HepG2 (cell line): ENCODE results near the gene ING1. TPM values are rescaled to one million over a fixed set of nuclear protein-coding genes. Genes with fewer than 3 reads are reported as not detected.

ENCODE experiments used
- ATAC-seq: fragments of 200-7000 bp; cut with Tn5 transposase; 3 replicates; pipeline ENCODE4 v1.9.1; 2020; ENCODE audit warnings: mild to moderate bottlenecking, moderate library complexity
- BruUV-seq: library from RNA; stranded (reverse); fragments of 400-500 nt; replicated peaks from 2 replicates; lab custom pipeline; 2021; lab: Mats Ljungman, UMichigan
- CTCF ChIA-PET: fragments of 300-600 bp; formaldehyde crosslinking; extraction: SDS; loops from one replicate; lab custom pipeline; 2021; ENCODE audit warnings: low total read pairs, inconsistent platforms, low intra/inter-chr PET ratio; lab: Yijun Ruan, JAX
- POLR2A ChIA-PET: fragments of 350-600 bp; sonication (Branson Sonifier 250); formaldehyde crosslinking; loops from one replicate; lab custom pipeline; 2020; ENCODE audit warnings: antibody characterized with exemption, inconsistent platforms; lab: Yijun Ruan, JAX
- DNase-seq: peaks from one replicate; pipeline ENCODE4 v3.0.0-alpha.2; 2015; ENCODE audit warnings: low spot score
- FAIRE-seq: peaks from 3 replicates; lab custom pipeline; 2011; peaks lifted over from hg19 to GRCh38; lab: Jason Lieb, UNC
- H2AFZ ChIP-seq: one replicate; pipeline ENCODE4 v1.6.1; 2011; ENCODE audit warnings: low read length, inconsistent platforms
- H3K27ac ChIP-seq: fragments of 300-600 bp; 3 replicates; pipeline ENCODE4 v1.8.0; 2011; ENCODE audit warnings: mixed run types, mild to moderate bottlenecking, mixed read lengths, low read length, inconsistent platforms; ENCODE audit not compliant: insufficient read depth; ENCODE audit errors: extremely low read length
- H3K27me3 ChIP-seq, 2 experiments: fragments of 200-600 bp in 1 of 2; 2 replicates in 1 of 2; 3 replicates in 1 of 2; pipeline versions ENCODE4 v1.6.0 to v1.8.0; 2011; ENCODE audit warnings: low read length in 2 of 2, mild to moderate bottlenecking in 2 of 2, moderate library complexity in 2 of 2, inconsistent platforms in 1 of 2; ENCODE audit not compliant: insufficient read depth in 2 of 2, control insufficient read depth in 1 of 2
- H3K36me3 ChIP-seq, 2 experiments: fragments of 200-600 bp in 1 of 2; replicated peaks in 1 of 2; 2 replicates in 1 of 2; 3 replicates in 1 of 2; pipeline versions ENCODE4 v1.5.1 to v1.8.0; 2011; ENCODE audit warnings: low read length in 2 of 2, inconsistent platforms in 1 of 2; ENCODE audit not compliant: insufficient read depth in 2 of 2, control insufficient read depth in 1 of 2
- H3K4me1 ChIP-seq: 2 replicates; pipeline ENCODE4 v1.5.1; 2012; ENCODE audit warnings: low read length, inconsistent platforms; ENCODE audit not compliant: insufficient read depth
- H3K4me2 ChIP-seq: 2 replicates; pipeline ENCODE4 v1.6.0; 2011; ENCODE audit warnings: low read depth, low read length, inconsistent platforms
- H3K4me3 ChIP-seq, 3 experiments: fragments of 200-600 bp in 1 of 3; sonication (generic), shearing (Covaris generic) in 1 of 3; replicated peaks in 1 of 3; 2 replicates each; pipeline ENCODE4 v1.5.1; 2011 to 2016; ENCODE audit warnings: low read length in 3 of 3, inconsistent platforms in 2 of 3, low read depth in 2 of 3, mild to moderate bottlenecking in 2 of 3, control low read depth in 1 of 3, mixed read lengths in 1 of 3; ENCODE audit not compliant: insufficient read depth in 1 of 3
- H3K79me2 ChIP-seq: one replicate; pipeline ENCODE4 v1.6.1; 2011; ENCODE audit warnings: low read length, inconsistent platforms; ENCODE audit not compliant: insufficient read depth
- H3K9ac ChIP-seq: 2 replicates; pipeline ENCODE4 v1.6.0; 2011; ENCODE audit warnings: mild to moderate bottlenecking, low read depth, low read length, inconsistent platforms; ENCODE audit not compliant: insufficient read depth
- H3K9me3 ChIP-seq: 2 replicates; pipeline ENCODE4 v1.5.1; 2012; ENCODE audit warnings: mild to moderate bottlenecking, low read length
- H4K20me1 ChIP-seq: 2 replicates; pipeline ENCODE4 v1.6.0; 2011; ENCODE audit warnings: inconsistent platforms, mild to moderate bottlenecking, low read length, moderate library complexity; ENCODE audit not compliant: insufficient read depth
- ATF2 ChIP-seq: sonication (generic); formaldehyde crosslinking; IDR thresholded peaks from 2 replicates; pipeline ENCODE4 v1.4.0; 2020; ENCODE audit warnings: missing genetic modification reagents
- BHLHE40 ChIP-seq: IDR thresholded peaks from 2 replicates; pipeline ENCODE4 v1.6.1; 2011; ENCODE audit warnings: low read length, improper control_type of control experiment
- ELF1 ChIP-seq: sonication (generic); formaldehyde crosslinking; IDR thresholded peaks from 2 replicates; pipeline ENCODE4 v1.4.0; 2020; ENCODE audit warnings: missing genetic modification reagents
- GLMP ChIP-seq: sonication (generic); formaldehyde crosslinking; IDR thresholded peaks from 2 replicates; pipeline ENCODE4 v1.9.0; 2021; ENCODE audit warnings: missing genetic modification reagents, mild to moderate bottlenecking, borderline replicate concordance
- HES4 ChIP-seq: sonication (generic); formaldehyde crosslinking; IDR thresholded peaks from 2 replicates; pipeline ENCODE4 v1.9.0; 2021; ENCODE audit warnings: mild to moderate bottlenecking, missing genetic modification reagents, borderline replicate concordance
- JUN ChIP-seq: sonication (generic); formaldehyde crosslinking; IDR thresholded peaks from 2 replicates; pipeline ENCODE4 v1.4.0; 2020; ENCODE audit warnings: mild to moderate bottlenecking, missing genetic modification reagents
- MAZ ChIP-seq, 2 experiments: sonication (generic) in 1 of 2; formaldehyde crosslinking in 1 of 2; IDR thresholded peaks; 2 replicates each; pipeline versions ENCODE4 v1.5.0 to v1.6.1; 2012 to 2020; ENCODE audit warnings: low read depth in 2 of 2, mild to moderate bottlenecking in 2 of 2, borderline replicate concordance in 1 of 2, improper control_type of control experiment in 1 of 2, low read length in 1 of 2, missing genetic modification reagents in 1 of 2, moderate library complexity in 1 of 2
- NCOR1 ChIP-seq: fragments of 200-600 bp; sonication (generic); IDR thresholded peaks from 2 replicates; pipeline ENCODE4 v1.7.0; 2017; ENCODE audit warnings: antibody characterized with exemption, low read length, borderline replicate concordance
- TARDBP ChIP-seq: sonication (generic); formaldehyde crosslinking; IDR thresholded peaks from 2 replicates; pipeline ENCODE4 v1.8.0; 2022; ENCODE audit warnings: mild to moderate bottlenecking, missing genetic modification reagents
- U2AF2 ChIP-seq: fragments of 200-400 bp; formaldehyde crosslinking; IDR thresholded peaks from 2 replicates; pipeline ENCODE4 v1.6.1; 2017; ENCODE audit warnings: low read depth, mild to moderate bottlenecking, low read length
- ZNF180 ChIP-seq: sonication (generic); formaldehyde crosslinking; IDR thresholded peaks from 2 replicates; pipeline ENCODE4 v1.4.0; 2020; ENCODE audit warnings: low read depth, missing genetic modification reagents, borderline replicate concordance
- ZNF253 ChIP-seq: sonication (generic); formaldehyde crosslinking; IDR thresholded peaks from 2 replicates; pipeline ENCODE4 v1.8.0; 2022; ENCODE audit warnings: mild to moderate bottlenecking, missing genetic modification reagents, borderline replicate concordance
- ZNF317 ChIP-seq: sonication (generic); formaldehyde crosslinking; IDR thresholded peaks from 2 replicates; pipeline ENCODE4 v1.5.0; 2020; ENCODE audit warnings: mild to moderate bottlenecking, missing genetic modification reagents
- ZNF333 ChIP-seq: sonication (generic); formaldehyde crosslinking; IDR thresholded peaks from 2 replicates; pipeline ENCODE4 v1.4.0; 2020; ENCODE audit warnings: mild to moderate bottlenecking, missing genetic modification reagents, borderline replicate concordance
- ZNF670 ChIP-seq: sonication (generic); formaldehyde crosslinking; IDR thresholded peaks from 2 replicates; pipeline ENCODE4 v1.8.0; 2022; ENCODE audit warnings: mild to moderate bottlenecking, missing genetic modification reagents, borderline replicate concordance
- ZNF672 ChIP-seq: sonication (generic); formaldehyde crosslinking; IDR thresholded peaks from 2 replicates; pipeline ENCODE4 v1.8.1; 2022; ENCODE audit warnings: missing genetic modification reagents
- WGBS: methylation state at CpG from one replicate; pipeline ENCODE4 v1.1.6; 2017; ENCODE audit warnings: low lambda C conversion rate; 5-methylcytosine and 5-hydroxymethylcytosine counted together
- in situ Hi-C: cut with HindIII; loops from 2 replicates; pipeline ENCODE4 v1.10.0; 2017; ENCODE audit warnings: low pct_unique_long_range_greater_than_20kb; ENCODE audit not compliant: extremely low pct_ligation_motif_present
- intact Hi-C: fragments of 100-400 bp; cut with micrococcal nuclease; formaldehyde crosslinking; loops from one replicate; pipeline ENCODE4 v1.10.0; 2022; ENCODE audit not compliant: unreplicated experiment
- polyA plus RNA-seq, 8 experiments: library from polyadenylated mRNA; depleted of rRNA in 3 of 8; stranded (reverse) in 7 of 8; unstranded in 1 of 8; fragments of >200 nt; fragmentation: Illumina TruSeq in 4 of 8; extraction: Trizol in 4 of 8; gene quantifications; 2 replicates each; pipeline versions ENCODE4 v1.2.1 to v1.2.3, GENCODE V29; 2011 to 2016; ENCODE audit warnings: low read depth in 4 of 8, missing spikeins in 1 of 8, mixed read lengths in 1 of 8; ENCODE audit not compliant: insufficient read depth in 1 of 8
- total RNA-seq, 5 experiments: library from RNA; depleted of rRNA; stranded (reverse); fragments of >200 nt; fragmentation: Illumina TruSeq; extraction: Trizol; gene quantifications; 2 replicates each; pipeline ENCODE4 v1.2.3, GENCODE V29; 2016; ENCODE audit warnings: low read depth in 1 of 5
- TF ChIP-seq, protein P1 (sequence below): sonication (generic); formaldehyde crosslinking; IDR thresholded peaks from 2 replicates; pipeline ENCODE4 v1.8.0; 2022; ENCODE audit warnings: mild to moderate bottlenecking, missing genetic modification reagents, moderate library complexity

The ING1 gene
- total and polyA plus RNA-seq, 2 of the 13 experiments (the other 11 are each of a cell fraction or from before 2014, with no cell fraction given): 8.1 to 16.1 TPM

DNA sequence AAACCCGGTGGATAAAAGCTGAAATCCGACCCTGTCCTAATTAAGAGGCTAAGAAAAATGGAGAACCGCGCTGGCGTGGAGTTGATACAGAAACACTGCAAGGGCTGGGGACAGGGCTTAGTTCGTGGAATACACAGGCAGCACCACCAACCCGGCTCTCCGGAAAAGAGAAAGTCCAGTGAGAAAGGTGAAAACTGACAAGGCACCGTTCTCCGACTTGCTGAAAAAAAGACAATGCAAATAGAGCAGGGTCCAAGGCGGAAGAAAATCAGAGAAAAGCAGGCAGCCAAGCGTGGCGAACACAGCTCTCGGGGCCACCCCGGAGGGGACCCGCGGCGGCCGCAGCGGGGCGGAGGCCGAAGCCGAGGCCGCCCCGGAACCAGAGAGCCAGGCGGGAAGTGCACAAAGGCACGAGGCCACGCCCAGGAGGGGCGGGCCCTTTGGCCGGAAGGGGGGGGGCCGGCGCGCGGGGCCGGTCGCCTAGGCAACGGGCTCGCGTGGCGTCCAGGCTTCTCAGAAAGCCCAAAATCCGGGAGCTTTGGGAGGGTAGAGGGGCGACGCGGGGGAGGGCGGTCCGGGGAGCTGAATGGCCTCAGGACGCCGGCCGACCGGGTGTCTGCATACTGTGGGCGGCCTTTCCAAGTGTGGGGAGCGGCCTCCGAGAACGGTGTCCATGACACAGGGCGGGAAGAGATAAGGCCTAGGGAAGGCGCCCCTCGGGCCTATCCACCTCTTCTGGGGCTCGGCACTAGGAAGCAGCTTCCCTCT, 1.2 kb upstream of the ING1 start:
- H3K9ac ChIP-seq: peak overlapping the region; percentile 94
- H3K9me3 ChIP-seq: no peaks in the 10 kb centered on the region
- 2% methylated on average over 23 of the region's 58 CpGs for WGBS
- H3K4me1 ChIP-seq: peaks cover 18% of the 10 kb centered on the region
- in situ Hi-C loops (no loop called here), intact Hi-C loops (loop anchor here (2.0 to 10.0 kb wide), 3 partner anchors 103 to 257 kb away; partner anchors contain the start of gene ANKRD10)
- ChIA-PET CTCF (no interaction called here), POLR2A (interaction anchor here (0.7 to 2.5 kb wide), 12 partner anchors 10 to 241 kb away, joined by 3 to 44 read pairs (median 4); partner anchors contain the start of genes ANKRD10, NAXD and RAB20)
- peak overlapping the region; percentile 85 for H3K4me2 ChIP-seq
- DNase-seq (peak; percentile 81), ATAC-seq (peak; percentile 55), FAIRE-seq (peak; percentile 68)
- H3K36me3 ChIP-seq: no peaks in the 10 kb centered on the region
- H3K4me3 ChIP-seq: peak overlapping the region; percentile 88 to 98 (median 88)
- no TSS peak for BruUV-seq
- H3K27ac ChIP-seq: peak overlapping the region; percentile 98
- H3K27me3 ChIP-seq: no peaks in the 10 kb centered on the region; a peak in 1 of 5 replicates
- peak overlapping the region; percentile 43 for H2AFZ ChIP-seq
- H4K20me1 ChIP-seq: peaks cover 16% of the 10 kb centered on the region
- peaks cover 27% of the 10 kb centered on the region for H3K79me2 ChIP-seq
- no peak for TF ChIP-seq JUN
- peak; percentile 35; the same call in 1 of the 2 replicates for TF ChIP-seq ELF1 (CRISPR knock-in tag)
- no peak for TF ChIP-seq BHLHE40
- TF ChIP-seq ZNF317: 0 out of 2 replicates have a peak, but pooled peaks have one; percentile 11
- peak; percentile 64; the same call in 1 of the 2 replicates for TF ChIP-seq MAZ (IDR thresholded peaks at IDR 0.05; ENCODE audit: borderline replicate concordance, low read depth, low read length)
- no peak for TF ChIP-seq MAZ (CRISPR knock-in tag; IDR thresholded peaks at IDR 0.05; ENCODE audit: low read depth)
- 0 out of 2 replicates have a peak, but pooled peaks have one; percentile 31 for TF ChIP-seq ZNF672 (CRISPR knock-in tag)
- TF ChIP-seq, protein P1, sequence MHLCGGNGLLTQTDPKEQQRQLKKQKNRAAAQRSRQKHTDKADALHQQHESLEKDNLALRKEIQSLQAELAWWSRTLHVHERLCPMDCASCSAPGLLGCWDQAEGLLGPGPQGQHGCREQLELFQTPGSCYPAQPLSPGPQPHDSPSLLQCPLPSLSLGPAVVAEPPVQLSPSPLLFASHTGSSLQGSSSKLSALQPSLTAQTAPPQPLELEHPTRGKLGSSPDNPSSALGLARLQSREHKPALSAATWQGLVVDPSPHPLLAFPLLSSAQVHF: peak; percentile 52; the same call in 1 of the 2 replicates
- TF ChIP-seq GLMP (CRISPR knock-in tag): no peak
- TF ChIP-seq ZNF333 (CRISPR knock-in tag): no peak
- TF ChIP-seq ATF2 (CRISPR knock-in tag): no peak
- 0 out of 2 replicates have a peak, but pooled peaks have one; percentile 38 for TF ChIP-seq NCOR1
- no peak for TF ChIP-seq U2AF2
- no peak for TF ChIP-seq HES4 (CRISPR knock-in tag)
- no peak for TF ChIP-seq ZNF180
- no peak; the same call in 1 of the 2 replicates for TF ChIP-seq TARDBP (CRISPR knock-in tag)
- no peak for TF ChIP-seq ZNF253 (CRISPR knock-in tag)
- no peak for TF ChIP-seq ZNF670 (CRISPR knock-in tag)
